Stimulated activated CD8-positive, alpha-beta memory T cell treated with anti-CD3 and anti-CD28 coated beads, Interleukin-4, amount 100 ng/mL, for 1 hour (primary cell): ENCODE results near the gene RADIL.

ENCODE experiments used
- DNase-seq, 2 donors: peaks; one replicate each; pipeline ENCODE4 v3.0.0-alpha.2; 2020; ENCODE audit warnings: low read depth in 2 of 2, low spot score in 1 of 2

Gene RADIL

GRCh38 chr7:4832711-4833110 is 50.8 kb downstream of the RADIL start:
- no peak for DNase-seq

- DNase-seq: no peak
Observed at GRCh38 chr7:4831723-4832495, 51.6 kb downstream of the RADIL start.

- DNase-seq: peak in 1 of 2 donors; percentile 23
Observed at GRCh38 chr7:4830176-4830575, 53.3 kb downstream of the RADIL start.

GRCh38 chr7:4828720-4829383 is 54.7 kb downstream of the RADIL start:
- no peak for DNase-seq

GRCh38 chr7:4825081-4825480 is 58.4 kb downstream of the RADIL start:
- DNase-seq: no peak

GRCh38 chr7:4824120-4824775 is 59.3 kb downstream of the RADIL start:
- DNase-seq: no peak

- no peak for DNase-seq
Observed at GRCh38 chr7:4823441-4824119, 59.9 kb downstream of the RADIL start.

- DNase-seq: no peak
Observed at GRCh38 chr7:4822677-4823076, 60.8 kb downstream of the RADIL start.

GRCh38 chr7:4820967-4821471 is 62.5 kb downstream of the RADIL start:
- DNase-seq: no peak

GRCh38 chr7:4820405-4820966 is 63.0 kb downstream of the RADIL start:
- no peak for DNase-seq

GRCh38 chr7:4819560-4820404 is 63.7 kb downstream of the RADIL start:
- DNase-seq: no peak

- DNase-seq: no peak
Observed at GRCh38 chr7:4818000-4818794, 65.3 kb downstream of the RADIL start.

GRCh38 chr7:4817178-4817901 is 66.2 kb downstream of the RADIL start:
- no peak for DNase-seq

GRCh38 chr7:4816419-4817080 is 67.0 kb downstream of the RADIL start:
- DNase-seq: no peak

GRCh38 chr7:4815609-4816418 is 67.7 kb downstream of the RADIL start:
- no peak for DNase-seq

- DNase-seq: no peak
Observed at GRCh38 chr7:4815121-4815520, 68.4 kb downstream of the RADIL start.

GRCh38 chr7:4814433-4814832 is 69.1 kb downstream of the RADIL start:
- DNase-seq: no peak
